Common myeloid progenitor, CD34-positive (primary cell): ENCODE results near the gene PIP5K1A.

Source experiments
- CTCF ChIA-PET: fragments of 350-600 bp; sonication (Branson Sonifier 250); formaldehyde crosslinking; loops from one replicate; lab custom pipeline; 2021; ENCODE audit warnings: antibody characterized with exemption; lab: Charles Lee
- POLR2A ChIA-PET: fragments of 350-600 bp; sonication (Branson Sonifier 250); formaldehyde crosslinking; loops from one replicate; lab custom pipeline; 2021; ENCODE audit warnings: antibody characterized with exemption; lab: Charles Lee
- DNase-seq, 3 donors: peaks; one replicate each; pipeline versions ENCODE4 v3.0.0 to v3.0.0-alpha.2; 2013
- H3K27ac ChIP-seq, 2 experiments: 1 replicate in 1 of 2; 2 replicates in 1 of 2; pipeline ENCODE4 v1.7.0; 2013; ENCODE audit warnings: inconsistent platforms in 2 of 2, low read length in 2 of 2, mild to moderate bottlenecking in 2 of 2, low read depth in 1 of 2, moderate library complexity in 1 of 2; ENCODE audit not compliant: severe bottlenecking in 2 of 2, insufficient read depth in 1 of 2, poor library complexity in 1 of 2
- H3K27me3 ChIP-seq, 5 experiments: replicated peaks in 2 of 5; 1 replicate in 3 of 5; 2 replicates in 2 of 5; pipeline versions ENCODE4 v1.6.1 to v1.7.0; 2013; ENCODE audit warnings: low read length in 4 of 5, mild to moderate bottlenecking in 2 of 5, moderate library complexity in 2 of 5, inconsistent platforms in 1 of 5; ENCODE audit not compliant: insufficient read depth in 5 of 5, control insufficient read depth in 4 of 5
- H3K36me3 ChIP-seq, 4 experiments: 1 replicate in 2 of 4; 2 replicates in 2 of 4; pipeline versions ENCODE4 v1.6.1 to v1.7.0; 2013; ENCODE audit warnings: low read length in 3 of 4, control low read depth in 1 of 4, mild to moderate bottlenecking in 1 of 4; ENCODE audit not compliant: control insufficient read depth in 4 of 4, insufficient read depth in 4 of 4
- H3K4me1 ChIP-seq, 4 experiments: 1 replicate in 3 of 4; 2 replicates in 1 of 4; pipeline versions ENCODE4 v1.6.1 to v1.7.1; 2013; ENCODE audit warnings: low read length in 3 of 4, mild to moderate bottlenecking in 3 of 4, control low read depth in 1 of 4, inconsistent platforms in 1 of 4, moderate library complexity in 1 of 4; ENCODE audit not compliant: control insufficient read depth in 4 of 4, insufficient read depth in 4 of 4; ENCODE audit errors: control extremely low read depth in 1 of 4
- H3K4me3 ChIP-seq, 7 experiments: 1 replicate in 4 of 7; 2 replicates in 3 of 7; pipeline versions ENCODE4 v1.5.1 to v1.7.0; 2013; ENCODE audit warnings: mild to moderate bottlenecking in 7 of 7, low read length in 6 of 7, moderate library complexity in 6 of 7, inconsistent platforms in 2 of 7, low read depth in 2 of 7, control low read depth in 1 of 7; ENCODE audit not compliant: insufficient read depth in 4 of 7, control insufficient read depth in 1 of 7; ENCODE audit errors: extremely low read depth in 1 of 7
- H3K9me3 ChIP-seq, 5 experiments: 1 replicate in 4 of 5; 2 replicates in 1 of 5; pipeline versions ENCODE4 v1.6.1 to v1.7.1; 2013; ENCODE audit warnings: low read length in 4 of 5, mild to moderate bottlenecking in 2 of 5, inconsistent platforms in 1 of 5, low read depth in 1 of 5, moderate library complexity in 1 of 5; ENCODE audit not compliant: control insufficient read depth in 4 of 5, insufficient read depth in 2 of 5; ENCODE audit errors: control extremely low read depth in 1 of 5
- WGBS: methylation state at CpG from one replicate; pipeline ENCODE4 v1.1.5; 2013; ENCODE audit not compliant: insufficient coverage; 5-methylcytosine and 5-hydroxymethylcytosine counted together

Gene PIP5K1A

GRCh38 chr1:151290709-151291303 lies 92.5 kb downstream of the PIP5K1A start:
- no peak for DNase-seq
- H3K9me3 ChIP-seq = no peaks in the 10 kb centered on the region
- POLR2A ChIA-PET = no interaction called here
- no peaks in the 10 kb centered on the region for H3K27me3 ChIP-seq
- CTCF ChIA-PET = no interaction called here
- peak overlapping the region in 1 of 2 experiments; percentile 7 for H3K27ac ChIP-seq
- H3K36me3 ChIP-seq = peaks cover 10 to 98% (median 83%) of the 10 kb centered on the region in 4 experiments
- no peak overlapping the region for H3K4me3 ChIP-seq
- WGBS = 92% methylated on average over 10 of the region's 19 CpGs
- H3K4me1 ChIP-seq = peaks cover 0 to 6% (median 0%) of the 10 kb centered on the region in 4 experiments

GRCh38 chr1:151292207-151293030 lies 94.1 kb downstream of the PIP5K1A start:
- Histone ChIP-seq H3K27ac (peak overlapping the region in 1 of 2 experiments; percentile 43), H3K4me1 (peaks cover 0 to 6% (median 0%) of the 10 kb centered on the region in 4 experiments), H3K9me3 (no peaks in the 10 kb centered on the region), H3K36me3 (peaks cover 7 to 95% (median 73%) of the 10 kb centered on the region in 4 experiments), H3K27me3 (no peaks in the 10 kb centered on the region), H3K4me3 (no peak overlapping the region)
- DNase-seq = peak; percentile 31 to 80 (median 56)
- WGBS = 91% methylated on average over 4 of the region's 13 CpGs
- POLR2A ChIA-PET = interaction anchor here (0.6 to 1.1 kb wide), 2 partner anchors 44 to 105 kb away, joined by 3 to 4 read pairs; no protein-coding TSS in a partner anchor
- CTCF ChIA-PET = interaction anchor here (0.6 to 41.8 kb wide), 9 partner anchors 9 to 783 kb away, joined by 3 to 644 read pairs (median 5); partner anchors contain the start of gene PI4KB

DNA sequence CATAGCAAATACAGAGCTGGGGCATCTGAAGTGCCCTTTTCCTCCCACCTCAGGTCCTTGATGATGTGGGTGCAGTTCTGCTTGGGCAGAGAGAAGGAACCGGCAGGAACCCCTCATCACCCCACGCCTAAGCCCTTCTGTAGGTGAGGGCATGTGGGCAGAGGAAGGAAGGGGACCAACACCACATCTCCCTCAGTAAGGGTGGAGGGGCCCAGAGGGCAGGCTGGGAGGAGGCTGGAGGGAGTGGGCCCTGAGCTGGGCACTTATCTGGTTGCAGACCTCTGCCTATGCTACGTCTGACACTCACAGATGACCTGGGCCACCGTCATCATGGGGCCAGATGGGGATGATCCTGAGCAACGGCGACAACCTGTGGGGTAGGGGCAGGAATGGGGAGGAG lies 94.7 kb downstream of the PIP5K1A start:
- ChIA-PET CTCF (interaction anchor here (1.0 to 41.8 kb wide), 8 partner anchors 8 to 92 kb away, joined by 3 to 644 read pairs (median 5); partner anchors contain the start of gene PI4KB), POLR2A (interaction anchor here (1.1 kb wide), 1 partner anchor 43 kb away, joined by 4 read pairs; no protein-coding TSS in a partner anchor)
- DNase-seq = no peak
- Histone ChIP-seq H3K9me3 (no peaks in the 10 kb centered on the region), H3K27me3 (no peaks in the 10 kb centered on the region), H3K27ac (no peak overlapping the region), H3K4me3 (no peak overlapping the region), H3K36me3 (peaks cover 6 to 95% (median 70%) of the 10 kb centered on the region in 4 experiments), H3K4me1 (peaks cover 0 to 6% (median 0%) of the 10 kb centered on the region in 4 experiments)
- WGBS = 94% methylated on average over 4 of the region's 6 CpGs

DNA sequence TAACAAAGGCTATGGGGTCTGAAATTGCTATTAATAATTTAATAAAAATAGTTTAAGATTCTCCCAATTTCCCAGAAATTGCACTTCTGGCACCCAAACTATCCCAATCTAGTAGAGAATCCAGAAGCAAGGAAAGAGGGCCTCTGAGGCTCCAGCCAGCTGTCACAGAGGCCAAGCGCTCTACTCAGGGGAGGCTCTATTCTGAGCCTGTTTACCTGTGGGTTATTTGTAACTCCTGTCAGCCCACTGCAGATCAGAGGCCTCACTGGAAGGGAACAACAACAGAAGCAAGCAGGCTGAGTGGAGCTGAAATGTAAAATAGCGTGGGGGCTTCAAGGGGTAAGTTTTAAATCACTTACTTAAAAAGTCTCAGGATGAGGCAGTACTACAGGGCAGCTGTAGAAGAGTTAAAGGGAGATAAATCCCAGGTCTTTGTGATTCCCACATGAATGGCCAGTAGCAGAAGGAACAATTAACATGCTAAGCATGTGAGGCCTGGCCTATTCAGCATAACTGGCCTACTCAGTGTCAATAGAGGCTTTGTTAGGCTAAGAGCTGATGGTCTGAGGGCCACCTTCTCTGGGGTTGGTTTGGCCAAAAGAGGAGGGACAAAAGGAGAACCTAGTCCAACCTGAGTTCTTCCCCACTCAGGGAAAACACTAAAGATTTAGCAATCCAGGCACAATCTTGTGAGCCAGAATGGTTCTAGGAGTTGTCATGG lies 96.5 kb downstream of the PIP5K1A start:
- 100% methylated on average over 1 of the region's 2 CpGs for WGBS
- no peak for DNase-seq
- Histone ChIP-seq H3K27me3 (no peaks in the 10 kb centered on the region), H3K36me3 (peaks cover 10 to 95% (median 76%) of the 10 kb centered on the region in 4 experiments), H3K27ac (no peak overlapping the region), H3K4me1 (no peaks in the 10 kb centered on the region), H3K9me3 (no peaks in the 10 kb centered on the region), H3K4me3 (no peak overlapping the region)
- ChIA-PET CTCF (interaction anchor here (1.2 to 41.8 kb wide), 6 partner anchors 11 to 107 kb away, joined by 3 to 644 read pairs (median 6); partner anchors contain the start of genes PI4KB and PSMB4), POLR2A (no interaction called here)
